Activated CD8-positive, alpha-beta T cell treated with anti-CD3 and anti-CD28 coated beads for 36 hours (primary cell): ENCODE results near the gene FAM184B. TPM values are rescaled to one million over a fixed set of nuclear protein-coding genes. Genes with fewer than 3 reads are reported as not detected.

Experiments
- ATAC-seq: fragments of 200-7000 bp; cut with Tn5 transposase; one replicate; pipeline ENCODE4 v1.10.0; 2021; ENCODE audit warnings: mild to moderate bottlenecking, moderate library complexity
- CTCF ChIA-PET: fragments of 350-600 bp; sonication (Branson Sonifier 250); formaldehyde crosslinking; loops from one replicate; lab custom pipeline; 2021; ENCODE audit warnings: antibody characterized with exemption; lab: Charles Lee
- POLR2A ChIA-PET: fragments of 350-600 bp; sonication (Branson Sonifier 250); formaldehyde crosslinking; loops from one replicate; lab custom pipeline; 2021; ENCODE audit warnings: antibody characterized with exemption; lab: Charles Lee
- DNase-seq: peaks from one replicate; pipeline ENCODE4 v3.0.0-alpha.2; 2020
- H3K27ac Mint-ChIP-seq: one replicate; pipeline ENCODE4 v1.8.0; 2021; ENCODE audit warnings: mild to moderate bottlenecking, mixed read lengths
- H3K27me3 Mint-ChIP-seq: one replicate; pipeline ENCODE4 v1.8.0; 2021; ENCODE audit warnings: mixed read lengths
- H3K36me3 Mint-ChIP-seq: one replicate; pipeline ENCODE4 v1.8.0; 2021; ENCODE audit warnings: low read depth, mixed read lengths
- H3K4me1 Mint-ChIP-seq: one replicate; pipeline ENCODE4 v1.8.0; 2021; ENCODE audit warnings: low read depth, mixed read lengths
- H3K4me3 Mint-ChIP-seq: one replicate; pipeline ENCODE4 v1.8.0; 2021; ENCODE audit warnings: mild to moderate bottlenecking, moderate library complexity, mixed read lengths
- H3K9me3 Mint-ChIP-seq: one replicate; pipeline ENCODE4 v1.8.0; 2021; ENCODE audit warnings: mixed read lengths
- intact Hi-C: fragments of 100-400 bp; cut with micrococcal nuclease; formaldehyde crosslinking; loops from one replicate; pipeline ENCODE4 v1.10.0; 2022
- total RNA-seq, 2 experiments: library from RNA; stranded (reverse); gene quantifications; one replicate each; pipeline ENCODE4 v1.2.3, GENCODE V29; 2021
- TF ChIP-seq, protein P1 (sequence below): fragments of 200-600 bp; IDR thresholded peaks from one replicate; pipeline ENCODE4 v1.8.0; 2022; ENCODE audit warnings: antibody characterized with exemption, mild to moderate bottlenecking

FAM184B gene
- total RNA-seq, 2 experiments from 2014 or later, result 0.05 TPM; not detected in 1

DNA sequence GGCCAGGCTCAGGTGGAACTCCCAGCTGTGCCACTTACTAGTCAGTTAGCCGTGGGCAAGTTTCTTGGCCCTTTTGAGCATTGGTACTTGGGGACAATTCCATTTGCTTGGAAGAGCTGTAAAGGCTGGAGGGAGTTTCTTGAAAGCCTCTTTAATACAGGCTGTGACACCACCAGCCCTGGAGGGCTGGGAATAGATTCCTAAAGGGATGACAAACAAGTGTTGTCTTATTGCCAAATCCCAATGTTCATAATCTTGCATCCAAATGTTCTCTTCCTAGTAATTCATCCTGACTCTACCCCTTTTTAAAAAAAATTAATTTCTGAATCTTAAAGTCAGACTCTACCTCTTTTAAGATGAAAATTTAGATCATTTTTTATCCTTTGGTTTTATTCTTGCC, 181.6 kb downstream of the FAM184B start:
- H3K27me3 Mint-ChIP-seq, result no peaks in the 10 kb centered on the region
- no peak for ATAC-seq
- DNase-seq, result no peak
- TF ChIP-seq, protein P1, sequence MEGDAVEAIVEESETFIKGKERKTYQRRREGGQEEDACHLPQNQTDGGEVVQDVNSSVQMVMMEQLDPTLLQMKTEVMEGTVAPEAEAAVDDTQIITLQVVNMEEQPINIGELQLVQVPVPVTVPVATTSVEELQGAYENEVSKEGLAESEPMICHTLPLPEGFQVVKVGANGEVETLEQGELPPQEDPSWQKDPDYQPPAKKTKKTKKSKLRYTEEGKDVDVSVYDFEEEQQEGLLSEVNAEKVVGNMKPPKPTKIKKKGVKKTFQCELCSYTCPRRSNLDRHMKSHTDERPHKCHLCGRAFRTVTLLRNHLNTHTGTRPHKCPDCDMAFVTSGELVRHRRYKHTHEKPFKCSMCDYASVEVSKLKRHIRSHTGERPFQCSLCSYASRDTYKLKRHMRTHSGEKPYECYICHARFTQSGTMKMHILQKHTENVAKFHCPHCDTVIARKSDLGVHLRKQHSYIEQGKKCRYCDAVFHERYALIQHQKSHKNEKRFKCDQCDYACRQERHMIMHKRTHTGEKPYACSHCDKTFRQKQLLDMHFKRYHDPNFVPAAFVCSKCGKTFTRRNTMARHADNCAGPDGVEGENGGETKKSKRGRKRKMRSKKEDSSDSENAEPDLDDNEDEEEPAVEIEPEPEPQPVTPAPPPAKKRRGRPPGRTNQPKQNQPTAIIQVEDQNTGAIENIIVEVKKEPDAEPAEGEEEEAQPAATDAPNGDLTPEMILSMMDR, result no peak
- H3K4me3 Mint-ChIP-seq, result no peak overlapping the region
- ChIA-PET POLR2A (interaction anchor here (1.2 kb wide), 1 partner anchor 8 kb away, joined by 3 read pairs; no protein-coding TSS in a partner anchor), CTCF (interaction anchor here (1.1 kb wide), 1 partner anchor 51 kb away, joined by 5 read pairs; no protein-coding TSS in a partner anchor)
- intact Hi-C loops, result no loop called here
- H3K27ac Mint-ChIP-seq, result no peak overlapping the region
- H3K36me3 Mint-ChIP-seq, result peaks cover 36% of the 10 kb centered on the region
- no peaks in the 10 kb centered on the region for H3K4me1 Mint-ChIP-seq
- no peaks in the 10 kb centered on the region for H3K9me3 Mint-ChIP-seq

GRCh38 chr4:17597517-17597916, 183.9 kb downstream of the FAM184B start:
- POLR2A ChIA-PET, result interaction anchor here (1.1 to 5.5 kb wide), 3 partner anchors 13 to 17 kb away, joined by 3 to 37 read pairs (median 6); partner anchors contain the start of gene MED28
- intact Hi-C loops, result no loop called here
- H3K27me3 Mint-ChIP-seq, result no peaks in the 10 kb centered on the region
- ATAC-seq (no peak), DNase-seq (no peak)
- TF ChIP-seq, protein P1, result no peak
- CTCF ChIA-PET, result interaction anchor here (1.2 to 1.8 kb wide), 2 partner anchors 9 to 49 kb away, joined by 3 to 5 read pairs; no protein-coding TSS in a partner anchor
- no peak overlapping the region for H3K4me3 Mint-ChIP-seq
- H3K27ac Mint-ChIP-seq, result no peak overlapping the region
- no peaks in the 10 kb centered on the region for H3K9me3 Mint-ChIP-seq
- no peaks in the 10 kb centered on the region for H3K4me1 Mint-ChIP-seq
- peaks cover 41% of the 10 kb centered on the region for H3K36me3 Mint-ChIP-seq

DNA sequence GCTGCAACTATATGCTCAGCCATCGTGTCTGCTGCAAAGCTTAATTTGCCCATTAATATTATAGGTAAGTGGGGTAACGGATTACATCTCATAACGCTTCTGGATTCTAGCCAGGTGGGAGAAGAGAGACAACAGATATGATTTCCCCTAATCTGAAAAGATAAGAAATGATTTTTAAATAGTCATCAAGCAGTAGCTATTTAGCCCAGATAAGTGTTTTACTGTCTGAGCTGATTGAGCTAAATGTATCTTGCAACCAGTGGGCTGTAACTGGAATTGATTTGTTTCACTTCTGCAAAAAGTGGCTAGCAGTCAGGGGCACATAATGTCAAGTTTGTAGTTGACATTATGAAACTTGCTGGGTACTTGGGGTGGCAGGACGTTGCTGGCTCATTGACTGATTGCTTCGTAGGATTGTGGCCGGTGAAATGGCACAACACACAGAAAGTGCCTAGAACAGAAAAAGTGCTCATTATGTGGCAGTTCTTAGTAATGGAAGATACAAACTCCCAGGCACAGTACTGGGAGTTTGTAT, 185.9 kb downstream of the FAM184B start:
- POLR2A ChIA-PET, result interaction anchor here (5.5 kb wide), 1 partner anchor 11 kb away, joined by 37 read pairs; no protein-coding TSS in a partner anchor
- Mint-ChIP-seq H3K4me1 (peaks cover 2% of the 10 kb centered on the region), H3K36me3 (peaks cover 48% of the 10 kb centered on the region), H3K9me3 (no peaks in the 10 kb centered on the region), H3K27me3 (no peaks in the 10 kb centered on the region), H3K27ac (peak overlapping the region; percentile 3), H3K4me3 (no peak overlapping the region)
- intact Hi-C loops, result no loop called here
- no peak for ATAC-seq
- TF ChIP-seq, protein P1, result no peak
- DNase-seq, result no peak
- CTCF ChIA-PET, result no interaction called here

DNA sequence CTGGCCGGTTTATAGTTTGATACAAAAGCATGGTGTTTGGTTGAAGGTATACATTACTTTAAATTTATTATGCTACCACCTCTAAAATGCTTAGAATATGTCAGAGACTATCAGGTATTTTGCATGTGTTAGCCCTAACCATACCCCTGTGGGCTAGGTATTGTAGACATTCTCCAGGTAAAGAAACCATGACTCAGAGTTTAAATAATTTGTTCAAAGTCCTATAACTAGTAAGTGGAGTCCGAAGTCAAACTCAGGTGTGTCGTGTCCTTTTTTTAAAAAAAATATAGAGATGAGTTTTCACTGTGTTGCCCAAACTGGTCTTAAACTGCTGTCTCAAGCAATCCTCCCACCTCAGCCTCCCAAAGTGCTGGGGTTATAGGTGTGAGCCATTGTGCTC, 192.1 kb downstream of the FAM184B start:
- H3K4me3 Mint-ChIP-seq, result no peak overlapping the region
- peaks cover 48% of the 10 kb centered on the region for H3K36me3 Mint-ChIP-seq
- TF ChIP-seq, protein P1, result no peak
- ChIA-PET POLR2A (no interaction called here), CTCF (no interaction called here)
- no peak overlapping the region for H3K27ac Mint-ChIP-seq
- peaks cover 6% of the 10 kb centered on the region for H3K4me1 Mint-ChIP-seq
- no peaks in the 10 kb centered on the region for H3K27me3 Mint-ChIP-seq
- no peaks in the 10 kb centered on the region for H3K9me3 Mint-ChIP-seq
- no peak for ATAC-seq
- no peak for DNase-seq
- intact Hi-C loops, result no loop called here

DNA sequence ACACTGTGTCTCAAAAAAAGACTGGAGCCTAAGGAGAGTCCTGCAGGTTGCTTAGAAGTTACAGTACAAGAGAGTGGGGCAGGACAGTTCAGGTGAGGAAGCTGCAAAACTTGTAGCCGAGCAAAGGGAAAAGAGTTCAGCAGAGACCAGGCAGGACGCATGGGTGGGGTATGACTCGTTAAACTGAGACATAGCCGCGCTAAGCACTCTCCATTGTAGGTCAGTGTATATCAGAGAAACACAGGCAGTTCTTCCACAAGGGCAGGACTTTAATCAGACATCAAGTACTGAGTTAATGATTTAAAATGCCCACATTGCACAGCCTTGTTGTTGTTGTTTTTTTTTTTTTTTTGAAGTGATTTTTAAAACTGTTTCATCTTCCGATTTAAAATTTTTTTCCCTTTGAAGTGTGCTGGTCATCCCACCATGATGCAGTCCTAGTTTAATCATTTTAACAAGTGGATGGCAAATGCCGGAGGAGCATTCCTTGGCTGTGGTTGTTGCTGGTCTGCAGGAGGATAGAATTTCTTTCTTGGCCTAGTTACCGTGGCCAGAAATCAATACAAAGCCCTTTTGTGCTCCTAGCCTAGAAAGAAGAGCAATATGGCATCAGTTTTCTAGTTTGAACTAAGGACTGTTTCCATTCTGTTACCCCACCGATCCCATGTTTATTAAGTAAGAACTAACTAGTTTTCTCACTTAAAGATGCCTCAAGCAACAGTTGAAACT, 194.2 kb downstream of the FAM184B start:
- ATAC-seq (no peak), DNase-seq (no peak)
- H3K4me3 Mint-ChIP-seq, result no peak overlapping the region
- H3K27ac Mint-ChIP-seq, result no peak overlapping the region
- peaks cover 5% of the 10 kb centered on the region for H3K4me1 Mint-ChIP-seq
- H3K36me3 Mint-ChIP-seq, result peaks cover 52% of the 10 kb centered on the region
- H3K9me3 Mint-ChIP-seq, result no peaks in the 10 kb centered on the region
- ChIA-PET CTCF (interaction anchor here (1.2 kb wide), 1 partner anchor 38 kb away, joined by 4 read pairs; no protein-coding TSS in a partner anchor), POLR2A (interaction anchor here (1.7 to 6.0 kb wide), 3 partner anchors 8 to 16 kb away, joined by 3 to 37 read pairs (median 7); no protein-coding TSS in a partner anchor)
- TF ChIP-seq, protein P1, result no peak
- intact Hi-C loops, result no loop called here
- H3K27me3 Mint-ChIP-seq, result no peaks in the 10 kb centered on the region
